SU-DHL-6 (cell line): Measurements from ENCODE around the gene WNT10A.

Source experiments
- CTCF ChIP-seq: fragments of 200-600 bp; sonication (generic); IDR thresholded peaks from one replicate; pipeline ENCODE4 v1.5.1; 2017; ENCODE audit warnings: antibody characterized with exemption, mild to moderate bottlenecking, low read length, moderate library complexity; ENCODE audit not compliant: insufficient read depth, poor library complexity, severe bottlenecking
- EZH2phosphoT487 ChIP-seq: fragments of 200-600 bp; sonication (generic), shearing (Covaris generic); conservative IDR thresholded peaks from 2 replicates; pipeline ENCODE4 v1.6.1; 2018; ENCODE audit warnings: mild to moderate bottlenecking, antibody characterized with exemption, low read length, moderate library complexity, mixed read lengths

- TF ChIP-seq CTCF (no peak), EZH2phosphoT487 (no peak)
Observed at GRCh38 chr2:218873359-218874194, 7.1 kb upstream of the WNT10A start.
